ENCODE data around the gene TRMT112.
A peak's percentile ranks its signal among the peaks of the same experiment; 100 is the strongest.

Gene TRMT112

GRCh38 chr11:64292460-64293254 is 24.7 kb downstream of the TRMT112 start:
- no peak for DNase-seq (ENCODE audit: low read depth in 2 of 2)

DNA sequence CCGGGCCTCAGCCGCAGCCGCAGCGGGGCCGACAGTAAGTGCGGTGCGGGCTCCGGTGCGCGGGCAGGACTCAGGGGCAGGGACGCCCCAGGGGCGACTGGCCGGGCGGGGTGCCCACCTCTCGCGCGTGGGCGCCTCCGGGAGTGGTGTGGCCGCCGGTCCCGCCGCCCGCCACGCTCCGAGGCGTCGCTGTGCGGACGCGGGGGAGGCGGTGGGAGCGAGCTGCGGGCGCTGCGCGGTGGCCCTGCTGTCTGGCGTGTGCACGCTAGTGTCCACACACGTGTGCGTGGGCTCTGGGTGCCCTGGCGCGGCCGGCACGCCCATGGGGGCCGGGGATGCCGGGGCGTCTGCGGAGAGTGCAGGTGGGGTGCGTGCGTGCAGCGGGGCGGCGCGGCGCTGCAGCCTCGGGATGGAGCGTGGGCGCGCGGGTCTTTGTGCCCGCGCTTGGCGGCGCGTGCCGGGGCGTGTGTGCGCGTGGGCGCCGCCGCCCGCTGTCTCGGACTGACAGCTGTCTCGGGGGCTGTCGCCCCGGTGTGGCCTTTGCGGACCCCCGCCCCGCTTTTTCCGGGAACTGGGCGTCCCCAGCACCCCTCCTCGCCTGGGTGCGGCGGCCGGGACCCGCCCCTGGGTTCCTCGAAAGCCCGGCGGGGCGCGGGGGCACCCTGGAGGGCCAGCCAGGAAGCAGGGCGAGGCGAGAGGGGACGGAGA is 25.5 kb downstream of the TRMT112 start:
- DNase-seq (ENCODE audit: low read depth in 2 of 2): no peak

DNA sequence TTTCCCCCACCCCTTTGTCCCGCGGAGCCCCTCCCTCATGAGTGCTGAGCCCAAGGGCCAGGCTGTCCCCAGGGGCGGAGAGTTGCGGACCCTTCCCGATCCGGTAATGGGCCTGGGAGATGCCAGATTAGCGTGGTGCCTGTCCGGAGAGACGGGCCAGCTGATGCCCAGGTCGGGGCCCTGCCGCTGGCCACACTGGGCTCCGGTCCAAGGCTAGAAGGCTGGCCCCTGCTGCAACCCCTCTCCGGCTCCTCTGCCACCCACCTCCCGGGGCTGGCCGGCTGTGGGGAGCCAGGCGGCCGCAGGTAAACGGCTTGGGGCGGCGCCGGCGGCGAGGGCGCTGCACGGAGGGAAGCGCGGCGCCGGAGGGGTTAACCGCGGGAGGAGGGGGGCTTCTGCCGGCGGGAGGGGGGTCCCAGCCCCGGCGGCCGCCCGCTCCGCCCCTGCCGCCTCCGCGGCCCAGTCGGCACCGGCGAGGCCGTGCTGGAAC is 26.1 kb downstream of the TRMT112 start, which contains the start of gene KCNK4:
KCNK4 (plus strand) TSS at position 41 of the 490 bp plus-strand sequence. CDS start 1,717 bp downstream, outside the sequence.
- no peak for DNase-seq (ENCODE audit: low read depth in 2 of 2)

DNA sequence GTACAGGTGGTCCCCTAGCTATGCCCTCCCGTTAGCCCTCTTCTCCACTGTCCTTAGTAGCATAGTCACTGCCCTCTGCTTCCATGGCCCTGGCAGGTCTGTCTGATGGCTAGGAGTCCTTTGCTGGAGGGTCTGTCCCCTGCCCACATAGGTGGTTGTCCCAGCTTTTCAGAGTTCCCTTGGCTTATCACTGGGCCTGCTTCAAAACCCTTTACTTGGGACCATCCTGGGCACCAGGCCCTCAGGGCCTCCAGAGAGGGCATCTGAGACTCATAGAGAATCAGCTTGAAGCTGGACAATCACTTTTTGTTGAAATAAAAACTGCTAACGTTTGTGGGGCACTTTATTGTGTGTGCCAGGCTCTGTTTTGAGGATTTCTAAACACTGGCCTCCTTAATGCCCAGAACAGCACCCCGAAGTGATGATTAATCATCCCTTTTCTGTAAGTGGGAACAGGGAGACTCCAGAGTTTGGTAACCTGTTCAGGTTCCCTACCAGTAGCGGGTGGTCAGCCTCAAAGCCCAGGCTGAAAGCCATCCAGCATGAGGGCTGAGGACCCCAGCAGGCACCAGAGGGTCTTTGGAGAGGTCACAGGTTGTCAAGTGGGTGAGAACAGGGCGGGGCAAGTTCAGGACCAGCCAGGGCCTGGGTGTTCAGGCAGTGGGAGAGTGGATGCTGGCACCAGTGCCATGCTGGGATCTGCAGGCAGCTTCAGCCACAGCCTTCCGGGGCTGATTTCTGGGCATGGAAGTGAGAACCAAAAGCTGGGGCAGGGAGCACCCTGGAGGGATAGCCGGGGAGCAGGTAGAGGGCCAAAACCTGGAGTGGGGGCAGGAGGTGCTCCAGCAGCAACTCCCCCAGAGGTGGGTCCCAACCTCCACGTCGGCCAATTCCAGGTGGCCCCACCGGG is 26.8 kb downstream of the TRMT112 start:
- no peak for DNase-seq (ENCODE audit: low read depth in 2 of 2)

DNA sequence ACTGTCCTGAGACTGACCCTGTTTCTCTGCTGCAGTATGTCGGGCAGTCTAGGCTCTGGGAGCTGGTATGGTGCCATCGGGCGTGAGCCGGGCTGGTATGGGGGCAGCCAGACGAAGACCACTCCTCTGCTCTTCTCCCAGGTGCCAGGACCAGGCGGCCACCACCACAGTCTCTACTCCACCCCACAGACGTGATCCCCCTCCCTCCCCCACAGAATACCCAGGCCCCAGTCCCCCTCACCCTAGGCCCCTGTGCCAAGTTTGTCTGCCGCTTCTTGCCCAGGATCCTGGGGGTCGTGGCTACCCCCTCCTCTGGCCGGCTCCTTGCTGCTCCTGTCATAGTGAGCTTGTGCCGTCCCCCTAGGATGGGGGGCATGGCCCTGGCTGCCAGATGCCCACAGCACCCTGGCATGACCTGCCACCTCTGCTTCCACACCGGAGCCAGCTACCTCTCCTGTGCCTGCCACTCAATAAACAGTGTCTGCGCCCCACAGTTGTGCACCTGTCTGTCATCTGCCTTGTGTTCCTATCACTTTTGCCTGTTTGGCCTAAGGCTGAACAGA is 28.3 kb downstream of the TRMT112 start:
- no peak for DNase-seq (ENCODE audit: low read depth in 2 of 2)

GRCh38 chr11:64288353-64288750 is 29.0 kb downstream of the TRMT112 start:
- no peak for DNase-seq (ENCODE audit: low read depth in 2 of 2)

GRCh38 chr11:64287676-64288352 is 29.5 kb downstream of the TRMT112 start:
- DNase-seq (ENCODE audit: low read depth in 2 of 2): no peak

DNA sequence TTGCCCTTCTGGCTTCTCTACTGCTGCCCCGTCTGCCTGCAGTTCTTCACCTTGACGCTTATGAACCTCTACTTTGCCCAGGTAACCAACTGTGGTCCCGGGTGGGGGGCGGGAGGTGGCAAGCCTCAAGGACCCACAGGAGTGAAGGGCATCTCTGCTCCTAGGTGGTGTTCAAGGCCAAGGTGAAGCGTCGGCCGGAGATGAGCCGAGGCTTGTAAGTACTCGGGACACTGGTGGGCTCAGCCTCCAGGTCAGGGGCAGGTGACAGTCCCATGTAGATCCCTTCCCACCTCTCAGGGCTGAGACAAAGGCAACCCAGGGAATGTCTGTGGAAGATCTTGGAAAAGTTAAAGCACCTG is 30.6 kb downstream of the TRMT112 start:
- no peak for DNase-seq (ENCODE audit: low read depth in 2 of 2)

DNA sequence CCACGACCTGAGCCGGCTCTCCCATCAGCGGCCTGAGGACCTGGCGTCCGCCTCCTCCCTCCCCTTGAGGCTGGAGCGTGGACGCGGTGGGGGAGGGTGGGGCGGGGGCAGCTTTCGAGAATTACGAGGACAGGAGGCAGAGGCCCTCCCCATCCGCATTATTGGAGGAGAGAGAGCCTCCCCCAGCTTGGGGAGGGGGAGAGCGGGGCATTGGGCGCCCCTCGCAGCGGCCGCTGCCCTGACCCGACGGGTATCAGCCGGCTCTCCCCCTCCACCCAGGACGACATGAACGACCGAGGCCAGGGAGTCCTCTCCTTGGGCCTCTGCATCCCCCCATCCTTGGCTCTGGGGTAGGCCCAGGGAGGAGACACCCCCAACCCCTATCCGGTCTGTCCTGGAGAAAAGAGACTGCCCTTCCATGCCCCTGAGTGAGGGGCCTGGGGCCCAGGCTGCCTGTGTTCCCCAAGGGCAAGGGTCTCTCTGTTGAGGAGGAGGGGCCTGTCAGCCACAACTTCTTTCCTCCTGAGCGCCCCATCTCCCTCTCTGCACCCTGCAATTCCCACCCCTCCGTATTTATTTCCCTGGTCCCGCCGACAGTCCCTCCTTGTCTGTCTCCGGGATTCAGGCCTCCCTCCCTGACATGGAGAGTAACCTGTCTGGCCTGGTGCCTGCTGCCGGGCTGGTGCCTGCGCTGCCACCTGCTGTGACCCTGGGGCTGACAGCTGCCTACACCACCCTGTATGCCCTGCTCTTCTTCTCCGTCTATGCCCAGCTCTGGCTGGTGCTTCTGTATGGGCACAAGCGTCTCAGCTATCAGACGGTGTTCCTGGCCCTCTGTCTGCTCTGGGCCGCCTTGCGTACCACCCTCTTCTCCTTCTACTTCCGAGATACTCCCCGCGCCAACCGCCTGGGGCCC is 31.2 kb downstream of the TRMT112 start:
- no peak for DNase-seq (ENCODE audit: low read depth in 2 of 2)

GRCh38 chr11:64284962-64285884 is 32.1 kb downstream of the TRMT112 start, which contains the start of gene GPR137:
GPR137 (plus strand) TSS chr11:64285848; CDS start chr11:64286525, 677 bp downstream.
- peak; percentile 88 to 90 for DNase-seq (ENCODE audit: low read depth in 2 of 2)

DNA sequence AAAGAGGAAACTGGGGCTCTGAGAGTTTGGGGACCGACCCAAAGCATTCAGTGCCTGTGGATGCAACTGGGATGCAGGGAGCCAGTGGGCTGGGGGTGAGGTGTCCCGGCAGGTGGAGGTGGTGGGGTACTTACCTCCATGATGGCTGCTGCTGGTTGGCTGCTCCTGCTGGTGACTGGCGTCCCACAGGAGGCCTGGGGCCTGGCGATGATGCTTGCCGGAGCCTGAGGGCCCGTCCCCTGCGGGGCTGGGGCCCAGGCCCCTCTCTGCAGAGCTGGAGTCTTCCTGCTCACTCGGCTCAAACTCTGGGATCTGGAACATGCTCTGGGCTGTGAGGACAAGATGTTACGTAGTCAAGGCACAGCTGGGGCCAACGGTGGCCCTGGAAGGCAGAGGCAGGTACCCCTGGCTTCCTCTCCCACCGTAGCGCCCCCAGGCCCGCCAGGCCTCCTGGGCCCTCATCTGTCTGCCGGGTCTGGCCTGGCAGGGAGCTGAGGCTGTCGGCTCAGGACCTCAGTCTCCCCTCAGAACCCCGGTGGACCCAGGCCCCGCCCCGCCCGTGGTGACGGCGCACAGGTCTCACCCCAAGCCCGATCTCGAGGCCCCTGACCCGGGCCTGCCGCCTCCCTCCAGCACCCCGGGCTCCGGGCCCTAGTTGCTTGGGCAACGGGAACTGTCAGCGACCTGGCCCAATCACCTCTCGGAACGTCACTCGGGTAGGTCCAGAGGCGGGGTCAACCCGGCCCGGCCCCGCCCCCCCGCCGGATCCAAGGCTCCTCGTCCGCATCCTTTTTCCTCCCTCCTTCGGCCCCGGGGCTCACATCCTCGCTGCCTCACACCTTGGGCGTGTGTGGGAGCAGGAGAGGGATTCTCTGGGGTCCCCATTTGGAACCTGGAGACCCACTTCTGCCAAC is 33.1 kb downstream of the TRMT112 start, which contains the start of gene BAD:
BAD (minus strand) TSS at position 618 of the 914 bp plus-strand sequence; CDS start at position 321, 297 bp downstream.
- DNase-seq (ENCODE audit: low read depth in 2 of 2): peak; percentile 85 to 88

DNA sequence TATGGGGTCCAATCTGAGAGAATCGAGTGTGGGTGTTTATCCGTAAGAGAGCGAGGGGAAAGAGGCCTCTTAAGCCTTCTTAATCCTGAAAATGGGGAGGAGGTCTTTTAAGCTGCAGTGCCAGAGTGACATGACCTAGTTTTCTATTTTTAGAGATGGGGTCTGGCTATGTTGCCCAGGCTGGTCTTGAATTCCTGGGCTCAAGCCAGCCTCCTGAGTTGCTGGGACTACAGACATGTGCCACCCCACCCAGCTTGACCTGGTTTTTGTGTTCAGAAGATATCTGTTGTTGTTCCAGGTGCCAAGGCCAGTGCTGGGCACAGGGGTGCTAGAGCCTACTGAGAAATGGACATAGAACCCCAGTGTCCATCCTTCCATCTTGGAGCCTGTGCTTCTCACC is 34.3 kb downstream of the TRMT112 start:
- DNase-seq (ENCODE audit: low read depth in 2 of 2): no peak

GRCh38 chr11:64281957-64282770 is 35.2 kb downstream of the TRMT112 start:
- no peak for DNase-seq (ENCODE audit: low read depth in 2 of 2)

DNA sequence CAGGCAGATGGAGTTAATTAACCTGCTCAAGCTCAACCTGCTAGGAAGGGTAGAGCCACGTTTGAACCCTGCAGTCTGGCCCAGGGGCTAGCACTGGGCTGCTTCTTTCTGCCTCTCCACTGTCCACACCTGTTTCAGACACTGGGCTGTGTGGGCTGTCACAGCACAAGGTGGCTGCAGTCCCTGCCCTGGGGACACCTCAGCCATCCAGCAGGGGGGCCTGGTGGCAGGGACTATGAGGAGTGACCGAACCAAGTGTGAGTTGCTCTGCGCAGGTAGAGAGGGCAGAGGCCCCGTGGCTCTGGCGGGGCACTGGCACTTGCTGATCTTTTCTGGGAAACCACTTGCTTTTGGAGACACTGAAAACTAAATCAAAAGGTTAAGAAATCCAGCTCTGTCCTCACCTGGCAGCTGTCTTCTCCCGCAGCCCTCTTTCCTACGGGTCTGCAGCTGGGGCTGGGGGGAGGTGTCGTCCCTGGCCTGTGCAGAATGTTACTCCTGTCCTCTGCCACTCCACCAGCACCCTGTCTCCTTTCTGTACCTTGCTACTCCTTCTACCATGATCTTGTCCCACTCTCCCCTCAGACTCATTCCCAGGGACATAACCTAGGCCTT is 38.7 kb downstream of the TRMT112 start:
- DNase-seq (ENCODE audit: low read depth in 2 of 2): no peak

DNA sequence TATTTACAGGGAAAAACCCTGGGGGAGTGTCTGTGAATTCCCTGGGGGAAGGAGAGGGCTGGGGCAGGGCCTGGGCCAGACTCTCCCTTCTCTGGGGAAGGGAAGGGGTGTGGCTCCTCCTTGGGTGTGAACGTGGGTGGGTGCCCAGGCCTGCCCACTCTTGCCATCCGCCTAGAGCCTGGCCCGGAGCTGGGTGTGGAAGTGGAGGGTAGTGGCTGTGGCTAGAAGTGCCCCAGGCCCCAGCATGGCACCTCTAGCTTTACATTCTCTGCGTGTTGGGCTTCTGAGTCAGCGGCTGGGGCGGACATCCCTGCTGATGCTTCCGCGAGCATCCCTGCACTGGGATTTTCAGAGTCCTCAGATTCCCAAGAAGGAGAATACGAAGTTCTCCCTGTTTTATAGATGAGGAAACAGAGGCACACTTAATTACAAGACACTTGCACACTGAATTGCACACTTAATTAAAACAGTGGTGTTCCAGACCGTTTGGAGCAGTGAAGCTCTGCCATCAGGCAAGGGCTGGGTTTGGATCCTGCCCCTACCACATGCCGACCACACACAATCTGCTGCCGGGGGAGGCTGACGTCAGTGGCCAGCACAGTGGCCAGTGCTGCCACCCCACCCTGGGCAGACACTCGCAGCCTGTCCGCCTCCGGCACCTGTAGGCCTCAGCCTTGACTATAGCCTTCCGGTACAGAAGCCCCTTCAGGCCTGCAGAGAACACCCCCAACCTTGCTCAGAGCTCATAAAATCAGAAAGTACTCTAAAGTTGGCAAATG is 40.5 kb downstream of the TRMT112 start:
- no peak for DNase-seq (ENCODE audit: low read depth in 2 of 2)

All from stimulated activated CD8-positive, alpha-beta memory T cell treated with anti-CD3 and anti-CD28 coated beads, Interleukin-7, amount 100 ng/mL, for 1 hour (primary cell).